Central memory CD8-positive, alpha-beta T cell (primary cell): Measurements from ENCODE around the gene UST.
"Not testable (repeated sequence)": the region's sequence is repeated elsewhere in the genome, so short reads cannot be mapped to it uniquely, and the experiment has no call there.

Experiments used
- ATAC-seq: fragments of 150-1000 bp; cut with Tn5 transposase; replicated peaks from 2 replicates; pipeline ENCODE4 v1.10.0; 2022; ENCODE audit warnings: mild to moderate bottlenecking, moderate FRiP score, moderate number of reproducible peaks; ENCODE audit not compliant: poor library complexity, severe bottlenecking; ENCODE audit errors: extremely low read depth
- DNase-seq, 2 donors: peaks; one replicate each; pipeline ENCODE4 v3.0.0; 2021; ENCODE audit warnings: low spot score in 2 of 2
- H3K27ac Mint-ChIP-seq: one replicate; pipeline ENCODE4 v1.8.0; 2022; ENCODE audit warnings: low read depth, mild to moderate bottlenecking, moderate library complexity, mixed read lengths
- H3K27me3 Mint-ChIP-seq: one replicate; pipeline ENCODE4 v1.8.0; 2022; ENCODE audit warnings: mixed read lengths
- H3K36me3 Mint-ChIP-seq: one replicate; pipeline ENCODE4 v1.8.0; 2022; ENCODE audit warnings: mild to moderate bottlenecking, moderate library complexity, mixed read lengths; ENCODE audit not compliant: insufficient read depth
- H3K4me1 Mint-ChIP-seq: one replicate; pipeline ENCODE4 v1.8.0; 2022; ENCODE audit warnings: mixed read lengths
- H3K4me3 Mint-ChIP-seq: one replicate; pipeline ENCODE4 v1.8.0; 2022; ENCODE audit warnings: mild to moderate bottlenecking, moderate library complexity, mixed read lengths
- H3K9me3 Mint-ChIP-seq: one replicate; pipeline ENCODE4 v1.8.0; 2022; ENCODE audit warnings: mixed read lengths

UST gene

DNA sequence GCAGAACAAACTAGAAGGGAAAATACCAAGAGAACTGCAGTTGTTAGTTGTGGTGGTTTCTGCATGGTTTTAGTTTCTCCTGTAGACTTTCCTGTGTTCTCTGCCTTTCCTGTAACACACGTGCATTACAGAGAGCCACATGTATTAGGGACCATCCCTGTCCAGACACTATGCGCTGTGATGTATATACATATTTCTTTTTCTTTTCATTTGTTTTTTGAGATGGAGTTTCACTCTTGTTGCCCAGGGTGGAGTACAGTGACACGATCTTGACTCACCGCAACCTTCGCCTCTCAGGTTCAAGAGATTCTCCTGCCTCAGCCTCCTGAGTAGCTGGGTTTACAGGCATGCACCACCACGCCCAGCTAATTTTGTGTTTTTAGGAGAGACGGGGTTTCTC lies 292.2 kb downstream of the UST start:
- H3K4me3 Mint-ChIP-seq, H3K27ac Mint-ChIP-seq: not testable (repeated sequence)

DNA sequence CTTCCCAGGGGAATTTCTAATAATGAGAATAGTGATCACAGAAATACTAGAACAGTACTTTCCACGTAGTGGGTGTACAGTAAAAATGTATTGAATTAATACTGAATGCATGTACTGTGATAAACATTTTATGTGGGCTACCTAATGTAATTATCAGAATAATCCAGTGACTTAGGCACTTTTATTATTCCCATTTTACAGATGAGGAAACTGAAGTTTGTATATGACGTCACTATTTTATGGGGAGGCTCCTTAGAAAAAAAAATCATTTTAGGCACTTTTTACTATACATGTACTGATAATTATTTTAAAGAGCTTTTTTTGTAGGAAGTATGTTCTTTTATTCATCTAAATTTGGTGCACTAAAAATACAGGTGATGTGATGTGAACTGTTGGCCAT lies 295.1 kb downstream of the UST start:
- H3K27me3 Mint-ChIP-seq: no peaks in the 10 kb centered on the region

More for the DNA sequence above, 292.2 kb downstream of the UST start:
- DNase-seq, H3K4me1 Mint-ChIP-seq, H3K36me3 Mint-ChIP-seq, H3K27me3 Mint-ChIP-seq, ATAC-seq, H3K9me3 Mint-ChIP-seq: not testable (repeated sequence)

GRCh38 chr6:149043476-149044130 lies 296.8 kb downstream of the UST start:
- ATAC-seq: no peak
- no peak for DNase-seq
- Mint-ChIP-seq H3K9me3 (no peaks in the 10 kb centered on the region), H3K4me1 (peaks cover 13% of the 10 kb centered on the region), H3K4me3 (no peak overlapping the region), H3K36me3 (peaks cover 10% of the 10 kb centered on the region), H3K27ac (no peak overlapping the region), H3K27me3 (no peaks in the 10 kb centered on the region)

More for the DNA sequence above, 295.1 kb downstream of the UST start:
- peaks cover 9% of the 10 kb centered on the region for H3K4me1 Mint-ChIP-seq
- peaks cover 8% of the 10 kb centered on the region for H3K36me3 Mint-ChIP-seq
- H3K4me3 Mint-ChIP-seq: no peak overlapping the region
- DNase-seq (no peak), ATAC-seq (no peak)
- no peak overlapping the region for H3K27ac Mint-ChIP-seq
- H3K9me3 Mint-ChIP-seq: no peaks in the 10 kb centered on the region

- Mint-ChIP-seq H3K36me3 (peaks cover 7% of the 10 kb centered on the region), H3K27me3 (no peaks in the 10 kb centered on the region), H3K4me1 (peaks cover 13% of the 10 kb centered on the region), H3K27ac (no peak overlapping the region), H3K4me3 (no peak overlapping the region), H3K9me3 (no peaks in the 10 kb centered on the region)
- ATAC-seq (no peak), DNase-seq (no peak)
Measured at GRCh38 chr6:149044528-149044927, 297.7 kb downstream of the UST start.

GRCh38 chr6:149045404-149045803 lies 298.6 kb downstream of the UST start:
- peak; percentile 72 for ATAC-seq
- Mint-ChIP-seq H3K4me3 (no peak overlapping the region), H3K27me3 (no peaks in the 10 kb centered on the region), H3K27ac (no peak overlapping the region), H3K36me3 (peaks cover 10% of the 10 kb centered on the region), H3K9me3 (no peaks in the 10 kb centered on the region), H3K4me1 (peaks cover 13% of the 10 kb centered on the region)
- DNase-seq: no peak

DNA sequence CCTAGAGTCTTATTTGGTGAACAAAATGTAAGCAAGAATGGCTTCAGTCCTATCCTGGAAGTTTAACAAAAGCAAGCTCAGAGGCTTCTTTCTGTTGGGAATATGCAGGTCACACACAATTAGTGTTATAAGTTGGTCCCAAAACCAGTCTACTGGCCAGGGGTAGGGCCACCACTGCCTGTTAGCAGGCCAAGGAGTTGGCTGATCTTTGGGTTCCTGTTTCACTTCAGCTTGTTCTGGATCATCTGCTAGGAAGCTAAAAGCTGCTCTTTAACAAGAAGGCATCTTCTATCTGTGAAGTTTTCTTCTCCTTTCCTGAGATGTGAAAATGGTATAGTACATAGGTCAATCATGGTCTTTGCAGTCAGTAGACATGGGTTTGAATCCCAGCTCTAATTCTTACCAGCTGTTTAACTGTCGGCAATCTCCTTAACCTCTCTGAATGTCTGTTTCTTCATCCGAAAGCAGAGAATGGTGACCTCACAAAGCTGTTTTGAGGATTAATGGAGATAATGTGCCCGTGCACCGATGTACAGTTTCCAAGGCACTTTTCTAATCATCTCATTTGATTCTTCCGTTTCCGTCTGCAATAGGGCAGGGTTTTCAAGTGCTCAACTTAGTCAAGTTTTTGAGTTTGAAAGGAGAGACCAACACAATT lies 299.5 kb downstream of the UST start:
- DNase-seq: no peak
- Mint-ChIP-seq H3K9me3 (no peaks in the 10 kb centered on the region), H3K27me3 (no peaks in the 10 kb centered on the region), H3K4me1 (peaks cover 13% of the 10 kb centered on the region), H3K4me3 (peak overlapping the region; percentile 42), H3K36me3 (peaks cover 10% of the 10 kb centered on the region), H3K27ac (no peak overlapping the region)
- no peak for ATAC-seq

DNA sequence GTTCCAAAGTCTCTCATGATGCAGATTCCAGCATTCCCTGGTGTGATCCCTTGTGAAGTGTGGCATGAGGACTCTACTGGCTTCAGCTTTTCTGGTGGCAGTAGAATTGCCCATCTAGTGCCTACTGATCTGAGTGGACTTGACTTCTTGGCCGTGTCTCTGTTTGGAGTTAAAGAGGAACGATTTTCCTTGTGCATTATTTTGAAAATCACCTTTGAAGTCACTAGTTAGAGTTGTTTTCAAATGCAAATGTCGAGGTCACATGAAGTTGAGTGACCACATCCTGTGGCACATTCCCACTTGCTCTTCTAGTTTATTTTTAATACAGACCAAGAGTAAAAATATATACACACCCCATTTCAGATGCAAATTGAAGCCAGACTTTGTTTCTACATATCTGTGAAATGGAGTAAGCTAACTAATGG lies 300.0 kb downstream of the UST start:
- peak overlapping the region; percentile 29 for H3K27ac Mint-ChIP-seq
- DNase-seq (no peak), ATAC-seq (no peak)
- peaks cover 13% of the 10 kb centered on the region for H3K4me1 Mint-ChIP-seq
- H3K36me3 Mint-ChIP-seq: peaks cover 6% of the 10 kb centered on the region
- H3K27me3 Mint-ChIP-seq: no peaks in the 10 kb centered on the region
- H3K9me3 Mint-ChIP-seq: no peaks in the 10 kb centered on the region
- peak overlapping the region; percentile 42 for H3K4me3 Mint-ChIP-seq

DNA sequence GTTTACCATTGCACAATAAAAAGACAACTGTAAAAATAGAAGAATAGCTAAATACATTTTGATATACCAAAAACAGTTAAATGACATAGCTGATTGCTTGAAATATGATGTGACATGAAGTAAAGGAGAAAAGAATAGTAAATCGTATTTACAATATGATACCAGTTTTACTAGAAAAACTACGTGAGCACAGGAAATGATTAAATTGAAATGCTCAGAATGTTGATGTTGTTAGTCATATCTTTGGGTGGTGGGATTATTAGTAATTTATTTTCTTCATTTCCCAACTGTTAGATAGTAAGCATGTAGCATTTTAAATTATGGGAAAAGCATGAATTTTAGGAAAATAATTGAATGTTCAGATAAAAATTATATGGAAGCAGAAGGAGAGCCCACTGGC lies 302.4 kb downstream of the UST start:
- no peak for DNase-seq
- Mint-ChIP-seq H3K27me3 (no peaks in the 10 kb centered on the region), H3K27ac (no peak overlapping the region), H3K4me1 (peaks cover 25% of the 10 kb centered on the region), H3K4me3 (no peak overlapping the region), H3K9me3 (no peaks in the 10 kb centered on the region), H3K36me3 (peaks cover 7% of the 10 kb centered on the region)
- no peak for ATAC-seq

DNA sequence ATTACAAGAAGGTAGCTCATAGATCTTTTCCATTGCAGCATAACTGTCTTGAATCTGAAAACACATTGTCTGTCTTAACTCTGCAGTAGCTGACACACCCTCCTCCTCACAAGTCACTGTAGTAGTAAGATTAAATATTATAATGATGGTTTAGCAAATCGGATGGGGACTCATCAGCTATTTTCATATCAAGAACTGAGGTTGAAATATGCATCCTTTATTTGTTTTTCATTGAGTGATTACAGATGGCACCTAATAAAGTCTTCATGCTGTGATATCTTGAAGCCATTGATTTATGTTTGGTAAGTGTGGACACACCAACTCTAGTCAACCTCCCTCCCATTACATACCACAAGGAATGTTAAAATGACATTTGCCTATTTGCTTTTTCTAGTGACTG lies 303.3 kb downstream of the UST start:
- Mint-ChIP-seq H3K4me1 (peaks cover 31% of the 10 kb centered on the region), H3K27me3 (no peaks in the 10 kb centered on the region), H3K9me3 (no peaks in the 10 kb centered on the region), H3K4me3 (no peak overlapping the region), H3K27ac (no peak overlapping the region), H3K36me3 (peaks cover 7% of the 10 kb centered on the region)
- no peak for ATAC-seq
- no peak for DNase-seq

DNA sequence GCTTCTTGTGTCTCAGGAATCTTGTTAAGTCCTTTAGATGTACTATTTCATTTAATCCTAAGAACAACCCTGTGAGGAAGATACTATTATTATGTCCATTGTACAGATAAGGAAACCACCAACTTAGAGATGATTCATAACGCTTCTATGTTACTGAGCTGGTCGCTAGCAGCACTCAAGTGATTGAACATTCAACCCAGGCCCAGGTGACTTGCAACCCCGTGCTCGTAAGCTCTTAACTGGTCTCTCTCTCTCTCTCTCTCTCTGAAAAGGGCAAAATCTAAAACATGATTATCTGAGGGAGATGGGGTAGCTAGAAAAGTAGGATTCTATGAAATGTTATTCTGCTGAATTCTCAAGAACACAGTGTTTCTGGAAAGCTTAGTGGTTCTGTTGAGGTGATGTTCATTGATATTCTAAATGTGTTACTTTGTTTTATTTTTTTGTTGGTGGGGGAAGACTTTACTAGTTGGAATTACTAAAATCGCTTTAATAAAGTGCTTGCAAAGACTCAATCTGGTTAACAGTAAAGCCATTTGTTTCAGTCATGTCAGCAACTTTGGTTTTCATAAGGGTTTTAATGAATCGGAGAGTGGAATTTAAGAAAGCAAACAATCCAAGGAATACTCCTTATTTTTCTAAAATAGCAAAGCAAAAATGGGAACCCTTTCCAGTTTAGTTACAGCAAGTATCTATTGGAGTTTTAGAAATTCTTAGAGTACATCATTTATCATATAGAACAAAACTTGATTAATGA lies 305.7 kb downstream of the UST start:
- no peak overlapping the region for H3K27ac Mint-ChIP-seq
- DNase-seq (no peak), ATAC-seq (no peak)
- H3K4me1 Mint-ChIP-seq: peaks cover 18% of the 10 kb centered on the region
- H3K36me3 Mint-ChIP-seq: peaks cover 7% of the 10 kb centered on the region
- no peaks in the 10 kb centered on the region for H3K9me3 Mint-ChIP-seq
- no peak overlapping the region for H3K4me3 Mint-ChIP-seq
- H3K27me3 Mint-ChIP-seq: no peaks in the 10 kb centered on the region

DNA sequence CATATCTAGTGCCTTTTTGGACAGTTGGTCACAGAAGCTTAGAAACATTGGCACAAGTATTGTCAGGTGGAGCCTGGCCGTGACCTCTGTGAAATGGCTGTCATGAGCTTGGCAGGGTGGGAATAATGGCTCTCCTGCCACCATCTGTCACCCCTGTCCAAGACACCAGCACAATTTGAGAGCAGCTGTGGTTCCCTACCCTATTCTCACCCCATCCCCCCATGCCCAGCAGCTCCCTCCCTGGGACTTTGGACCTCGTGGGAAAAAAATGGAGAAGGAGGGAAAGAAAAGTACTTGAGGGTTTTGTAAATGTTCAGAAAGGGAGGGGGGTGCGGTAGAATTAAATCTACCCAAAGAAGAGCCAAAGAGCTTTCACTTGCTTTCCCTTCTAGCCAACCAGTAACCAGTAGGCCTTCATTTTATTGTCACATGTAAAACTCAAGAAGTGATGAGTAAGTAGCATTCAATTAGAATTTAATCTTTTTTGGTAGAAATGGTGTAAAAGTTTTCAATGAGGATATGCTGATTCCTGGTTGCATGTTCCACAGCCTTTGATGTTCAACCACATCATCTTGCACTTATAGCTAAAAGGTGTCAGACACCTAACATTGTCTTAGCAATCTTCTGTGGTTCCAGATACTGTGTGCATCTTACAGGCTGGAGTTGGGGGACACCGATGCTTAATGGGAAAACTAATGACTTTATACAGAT lies 307.2 kb downstream of the UST start:
- H3K27me3 Mint-ChIP-seq: no peaks in the 10 kb centered on the region
- H3K36me3 Mint-ChIP-seq: peaks cover 5% of the 10 kb centered on the region
- no peak for DNase-seq
- H3K9me3 Mint-ChIP-seq: no peaks in the 10 kb centered on the region
- ATAC-seq: peak; percentile 92
- peaks cover 18% of the 10 kb centered on the region for H3K4me1 Mint-ChIP-seq
- peak overlapping the region; percentile 25 for H3K4me3 Mint-ChIP-seq
- peak overlapping the region; percentile 68 for H3K27ac Mint-ChIP-seq

- Mint-ChIP-seq H3K36me3 (peaks cover 5% of the 10 kb centered on the region), H3K4me3 (peak overlapping the region; percentile 25), H3K9me3 (no peaks in the 10 kb centered on the region), H3K27ac (peak overlapping the region; percentile 68), H3K27me3 (no peaks in the 10 kb centered on the region), H3K4me1 (peaks cover 20% of the 10 kb centered on the region)
- DNase-seq (no peak), ATAC-seq (no peak)
Measured at GRCh38 chr6:149054559-149055194, 307.8 kb downstream of the UST start.
